ENCODE results near the gene OSBPL10. TPM values are rescaled to one million over a fixed set of nuclear protein-coding genes. Genes with fewer than 3 reads are reported as not detected.

The OSBPL10 gene
- total and polyA plus RNA-seq, 2 experiments from 2014 or later, result 2.2 to 7.7 TPM

GRCh38 chr3:31903686-31904431 lies 77.2 kb downstream of the OSBPL10 start:
- Histone ChIP-seq H3K27ac (no peak overlapping the region), H3K4me3 (no peak overlapping the region), H3K4me1 (ENCODE audit: low read depth) (no peaks in the 10 kb centered on the region), H3K27me3 (no peaks in the 10 kb centered on the region), H3K36me3 (no peaks in the 10 kb centered on the region), H3K9me3 (ENCODE audit: low read depth) (no peaks in the 10 kb centered on the region)
- DNase-seq (ENCODE audit: low read depth in 1 of 2, low spot score in 1 of 2), result no peak
- no peak for TF ChIP-seq CTCF (IDR thresholded peaks at IDR 0.05; ENCODE audit: low read depth, low read length)

- no peak for DNase-seq (ENCODE audit: low read depth in 1 of 2, low spot score in 1 of 2)
- H3K4me3 ChIP-seq, result no peak overlapping the region
- H3K27ac ChIP-seq, result no peak overlapping the region
- no peaks in the 10 kb centered on the region for H3K27me3 ChIP-seq
- H3K4me1 ChIP-seq (ENCODE audit: low read depth), result no peaks in the 10 kb centered on the region
- no peaks in the 10 kb centered on the region for H3K9me3 ChIP-seq (ENCODE audit: low read depth)
- no peak for TF ChIP-seq CTCF (IDR thresholded peaks at IDR 0.05; ENCODE audit: low read depth, low read length)
- no peaks in the 10 kb centered on the region for H3K36me3 ChIP-seq
Observed at GRCh38 chr3:31900583-31900982, 80.5 kb downstream of the OSBPL10 start.

- TF ChIP-seq CTCF (IDR thresholded peaks at IDR 0.05; ENCODE audit: low read depth, low read length), result no peak
- no peak overlapping the region for H3K27ac ChIP-seq
- H3K9me3 ChIP-seq (ENCODE audit: low read depth), result no peaks in the 10 kb centered on the region
- DNase-seq (ENCODE audit: low read depth in 1 of 2, low spot score in 1 of 2), result no peak
- no peaks in the 10 kb centered on the region for H3K36me3 ChIP-seq
- no peaks in the 10 kb centered on the region for H3K4me1 ChIP-seq (ENCODE audit: low read depth)
- H3K27me3 ChIP-seq, result no peaks in the 10 kb centered on the region
- H3K4me3 ChIP-seq, result no peak overlapping the region
Observed at GRCh38 chr3:31896648-31897433, 84.2 kb downstream of the OSBPL10 start.

- Histone ChIP-seq H3K4me3 (no peak overlapping the region), H3K4me1 (ENCODE audit: low read depth) (no peaks in the 10 kb centered on the region)
Observed at GRCh38 chr3:31896026-31896425, 85.0 kb downstream of the OSBPL10 start.

GRCh38 chr3:31895471-31895870 lies 85.6 kb downstream of the OSBPL10 start:
- Histone ChIP-seq H3K36me3 (no peaks in the 10 kb centered on the region), H3K27me3 (no peaks in the 10 kb centered on the region), H3K4me1 (ENCODE audit: low read depth) (no peaks in the 10 kb centered on the region), H3K4me3 (no peak overlapping the region), H3K27ac (no peak overlapping the region), H3K9me3 (ENCODE audit: low read depth) (no peaks in the 10 kb centered on the region)
- TF ChIP-seq CTCF (IDR thresholded peaks at IDR 0.05; ENCODE audit: low read depth, low read length), result no peak
- no peak for DNase-seq (ENCODE audit: low read depth in 1 of 2, low spot score in 1 of 2)

More at GRCh38 chr3:31896026-31896425, 85.0 kb downstream of the OSBPL10 start:
- TF ChIP-seq CTCF (IDR thresholded peaks at IDR 0.05; ENCODE audit: low read depth, low read length), result no peak
- Histone ChIP-seq H3K9me3 (ENCODE audit: low read depth) (no peaks in the 10 kb centered on the region), H3K27me3 (no peaks in the 10 kb centered on the region), H3K27ac (no peak overlapping the region), H3K36me3 (no peaks in the 10 kb centered on the region)
- DNase-seq (ENCODE audit: low read depth in 1 of 2, low spot score in 1 of 2), result no peak

Measured in cardiac muscle cell (in vitro differentiated cells and primary cell).